ENCODE data around the gene LRRC41.
"Not testable (repeated sequence)": the region's sequence is repeated elsewhere in the genome, so short reads cannot be mapped to it uniquely, and the experiment has no call there.

Gene LRRC41, protein sequence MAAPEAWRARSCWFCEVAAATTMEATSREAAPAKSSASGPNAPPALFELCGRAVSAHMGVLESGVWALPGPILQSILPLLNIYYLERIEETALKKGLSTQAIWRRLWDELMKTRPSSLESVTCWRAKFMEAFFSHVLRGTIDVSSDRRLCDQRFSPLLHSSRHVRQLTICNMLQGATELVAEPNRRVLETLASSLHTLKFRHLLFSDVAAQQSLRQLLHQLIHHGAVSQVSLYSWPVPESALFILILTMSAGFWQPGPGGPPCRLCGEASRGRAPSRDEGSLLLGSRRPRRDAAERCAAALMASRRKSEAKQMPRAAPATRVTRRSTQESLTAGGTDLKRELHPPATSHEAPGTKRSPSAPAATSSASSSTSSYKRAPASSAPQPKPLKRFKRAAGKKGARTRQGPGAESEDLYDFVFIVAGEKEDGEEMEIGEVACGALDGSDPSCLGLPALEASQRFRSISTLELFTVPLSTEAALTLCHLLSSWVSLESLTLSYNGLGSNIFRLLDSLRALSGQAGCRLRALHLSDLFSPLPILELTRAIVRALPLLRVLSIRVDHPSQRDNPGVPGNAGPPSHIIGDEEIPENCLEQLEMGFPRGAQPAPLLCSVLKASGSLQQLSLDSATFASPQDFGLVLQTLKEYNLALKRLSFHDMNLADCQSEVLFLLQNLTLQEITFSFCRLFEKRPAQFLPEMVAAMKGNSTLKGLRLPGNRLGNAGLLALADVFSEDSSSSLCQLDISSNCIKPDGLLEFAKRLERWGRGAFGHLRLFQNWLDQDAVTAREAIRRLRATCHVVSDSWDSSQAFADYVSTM

DNA sequence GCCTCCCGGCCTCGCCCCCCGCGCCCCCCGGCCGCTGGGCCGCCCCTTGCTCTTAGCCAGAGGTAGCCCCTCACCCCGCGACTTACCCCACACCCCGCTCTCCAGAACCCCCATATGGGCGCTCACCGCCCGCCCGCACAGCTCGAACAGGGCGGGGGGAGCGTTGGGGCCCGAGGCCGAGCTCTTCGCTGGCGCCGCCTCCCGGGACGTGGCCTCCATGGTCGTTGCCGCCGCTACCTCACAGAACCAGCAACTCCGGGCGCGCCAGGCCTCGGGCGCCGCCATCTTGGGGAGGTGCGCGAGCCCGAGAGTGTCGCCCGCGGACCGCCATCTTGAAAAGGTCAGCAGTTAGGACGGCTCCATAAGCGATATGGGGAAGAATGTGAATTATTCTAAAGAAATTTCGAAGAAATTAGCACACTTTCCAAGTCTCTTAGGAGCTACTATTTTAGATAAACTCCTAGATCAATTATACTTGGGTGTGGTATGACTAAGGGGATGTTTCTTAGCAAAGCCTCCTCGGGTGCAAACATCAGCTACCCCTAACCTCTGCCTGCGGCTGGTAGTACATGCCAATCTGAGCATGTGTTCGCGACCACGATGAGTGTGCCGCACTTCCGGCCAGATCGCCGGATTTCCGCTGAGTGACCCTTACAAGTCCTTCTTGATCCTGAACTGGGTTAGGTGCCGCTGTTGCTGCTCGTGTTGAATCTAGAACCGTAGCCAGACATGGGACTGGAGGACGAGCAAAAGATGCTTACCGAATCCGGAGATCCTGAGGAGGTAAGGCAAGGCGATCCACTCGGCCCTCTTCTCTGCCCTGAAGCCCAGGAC lies at the start of gene LRRC41, which contains the start of gene UQCRH:
Gene LRRC41, minus strand, starts transcription at position 579 of the 834 bp plus-strand sequence. Its CDS starts 294 bp downstream, at position 285.
Gene UQCRH, plus strand, starts transcription at position 661 of the 834 bp plus-strand sequence. Its CDS starts 69 bp downstream, at position 730.
- peak; percentile 99 for DNase-seq

DNA sequence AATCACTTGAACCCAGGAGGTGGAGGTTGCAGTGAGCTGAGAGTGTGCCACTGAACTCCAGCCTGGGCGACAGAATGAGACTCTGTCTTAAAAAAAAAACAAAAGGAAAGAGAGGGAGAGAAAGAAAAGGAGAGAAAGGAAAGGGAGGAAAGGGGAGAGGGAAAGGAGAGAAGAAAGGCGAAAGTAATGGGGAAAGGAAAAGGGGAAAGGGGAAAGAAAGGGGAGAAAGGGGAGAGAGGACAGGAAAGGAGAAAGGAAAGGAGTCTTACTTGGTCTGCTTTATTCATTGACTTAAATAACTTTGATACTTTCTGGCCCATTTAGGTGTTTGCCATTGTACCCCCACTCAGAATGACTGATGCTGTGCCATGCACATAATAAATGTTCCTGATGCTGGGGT lies 48.9 kb upstream of the LRRC41 start:
- no peak for DNase-seq

DNA sequence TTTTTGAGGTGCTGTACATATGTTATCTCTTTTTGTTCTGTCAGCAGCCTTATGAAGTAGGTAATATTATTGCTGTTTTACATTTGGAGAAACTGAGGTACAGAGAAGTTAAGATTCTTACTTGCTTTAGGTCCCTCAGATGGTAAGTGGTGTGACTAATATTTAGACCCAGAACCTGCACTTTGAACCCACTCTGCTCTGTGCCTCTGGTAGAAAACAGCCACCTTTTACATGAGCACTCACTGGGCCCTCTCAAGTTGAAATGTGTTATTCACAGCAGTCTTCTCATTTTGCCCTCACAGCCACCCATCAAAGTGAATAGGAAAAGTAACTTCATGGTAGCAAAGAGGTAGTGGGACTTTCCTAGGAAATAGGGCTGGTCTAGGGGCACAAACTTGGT lies 41.9 kb upstream of the LRRC41 start:
- no peak for DNase-seq

DNA sequence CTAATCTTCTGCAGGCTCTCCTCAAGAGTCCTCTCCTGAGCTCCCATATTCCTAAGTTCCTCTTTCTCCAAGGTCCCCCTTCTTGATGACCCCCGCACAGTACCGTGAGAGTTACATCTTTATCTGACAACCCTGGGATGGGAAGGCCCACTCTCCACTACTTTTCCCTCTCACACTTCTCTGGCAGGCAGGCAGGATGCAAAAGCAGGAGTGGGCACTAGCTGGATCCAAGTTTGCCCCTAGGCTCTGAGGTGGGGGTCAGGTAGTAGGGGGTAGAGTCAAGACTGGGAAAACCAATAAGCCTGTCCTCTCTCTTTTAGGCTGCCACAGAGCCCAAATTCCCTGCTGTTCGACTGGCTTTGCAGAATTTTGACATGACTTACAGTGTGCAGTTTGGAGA lies 41.1 kb upstream of the LRRC41 start:
- no peak for DNase-seq

DNA sequence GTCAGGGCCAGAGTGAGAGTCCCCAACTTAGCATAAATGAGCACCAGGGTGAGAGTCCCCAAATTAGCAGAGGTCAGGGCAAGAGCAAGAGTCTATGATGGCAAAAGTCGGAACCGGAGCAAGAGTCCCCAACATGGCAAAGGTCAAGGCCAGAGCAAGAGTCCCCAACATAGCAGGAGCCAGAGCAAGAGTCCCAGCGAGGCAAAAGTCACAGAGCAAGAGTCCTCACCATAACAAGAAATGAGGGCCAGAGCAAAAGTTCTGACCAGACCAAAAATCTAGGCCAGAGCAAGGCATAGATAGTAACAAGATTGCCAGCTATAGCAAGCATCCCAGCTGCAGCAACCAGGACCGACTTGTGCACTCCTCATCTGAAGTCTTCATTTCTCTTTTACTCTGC lies 40.3 kb upstream of the LRRC41 start:
- DNase-seq, result no peak

DNA sequence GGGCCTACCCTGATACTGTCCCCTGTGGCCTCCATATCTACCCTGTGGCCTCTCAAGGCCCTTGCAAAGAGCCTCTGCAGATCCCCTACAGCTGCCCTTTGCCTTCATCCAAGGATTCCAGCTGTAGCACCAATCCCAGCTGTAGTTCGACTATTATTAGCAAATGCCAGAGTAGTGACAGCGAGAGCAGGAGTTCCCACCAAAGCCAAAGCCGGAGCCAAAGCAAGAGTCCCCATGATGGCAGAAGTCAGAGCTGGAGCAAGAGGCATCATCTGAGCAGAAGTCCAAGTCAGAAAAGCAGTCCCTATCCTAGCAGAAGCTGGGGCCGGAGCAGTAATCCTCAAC lies 39.9 kb upstream of the LRRC41 start:
- no peak for DNase-seq

DNA sequence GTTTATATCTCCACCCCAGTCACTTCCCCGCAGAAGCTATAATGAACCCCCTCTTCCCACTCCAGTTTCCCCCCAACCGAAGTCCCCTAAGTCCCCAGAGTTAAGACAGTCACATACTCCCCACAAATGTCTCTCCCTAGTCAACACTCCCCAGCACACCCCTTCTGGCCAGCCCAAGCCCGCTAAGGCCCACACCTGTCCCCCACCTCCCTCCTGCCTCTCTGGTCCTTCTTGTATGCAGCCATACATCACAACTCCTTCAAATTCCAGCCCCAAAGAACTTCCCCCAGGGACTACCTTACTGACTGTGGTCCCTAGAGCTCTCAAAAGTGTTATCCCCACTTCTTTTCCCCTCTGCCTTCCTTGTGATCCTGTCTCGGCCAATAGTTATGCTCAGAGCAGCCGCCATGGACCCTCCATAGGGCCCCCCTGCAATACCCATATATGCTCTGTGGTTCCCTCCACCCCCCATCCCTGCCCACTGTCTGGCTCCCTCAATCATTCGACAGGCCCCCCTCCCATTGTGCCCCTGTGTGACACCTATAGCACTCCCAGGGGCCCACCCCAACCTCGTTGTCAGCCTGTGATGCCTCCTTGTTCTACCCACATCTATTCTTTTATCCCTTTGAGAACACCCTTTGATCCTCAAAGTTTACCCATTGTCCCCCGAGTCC lies 39.4 kb upstream of the LRRC41 start:
- DNase-seq, result no peak

DNA sequence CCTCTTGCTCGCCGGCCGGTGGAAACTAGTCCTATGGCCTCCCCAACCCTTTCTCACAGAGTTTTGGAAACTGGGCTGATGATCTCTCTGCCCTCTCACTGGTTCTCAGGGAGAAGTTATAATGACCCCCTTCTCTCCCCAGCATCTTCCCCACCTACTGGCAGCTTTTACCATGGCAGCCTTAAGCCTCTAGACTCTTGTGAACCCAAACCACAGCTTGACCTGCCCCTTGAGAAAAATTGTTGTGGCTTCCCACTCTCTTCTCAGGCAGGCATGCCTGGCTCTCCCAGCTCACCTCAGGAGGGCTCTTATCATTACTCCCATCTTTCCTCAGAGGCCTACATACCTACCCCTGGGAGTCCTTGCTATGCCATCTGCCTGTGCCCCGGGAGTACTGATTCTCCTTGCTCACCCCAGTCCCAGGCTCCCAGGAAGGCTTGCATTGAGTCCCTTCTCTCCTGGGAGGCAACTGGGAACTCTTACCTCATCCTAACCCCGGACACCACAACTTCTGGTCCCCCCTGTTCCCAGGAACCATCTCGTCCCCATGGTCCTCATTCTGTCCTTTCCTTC lies 38.8 kb upstream of the LRRC41 start:
- DNase-seq, result no peak

DNA sequence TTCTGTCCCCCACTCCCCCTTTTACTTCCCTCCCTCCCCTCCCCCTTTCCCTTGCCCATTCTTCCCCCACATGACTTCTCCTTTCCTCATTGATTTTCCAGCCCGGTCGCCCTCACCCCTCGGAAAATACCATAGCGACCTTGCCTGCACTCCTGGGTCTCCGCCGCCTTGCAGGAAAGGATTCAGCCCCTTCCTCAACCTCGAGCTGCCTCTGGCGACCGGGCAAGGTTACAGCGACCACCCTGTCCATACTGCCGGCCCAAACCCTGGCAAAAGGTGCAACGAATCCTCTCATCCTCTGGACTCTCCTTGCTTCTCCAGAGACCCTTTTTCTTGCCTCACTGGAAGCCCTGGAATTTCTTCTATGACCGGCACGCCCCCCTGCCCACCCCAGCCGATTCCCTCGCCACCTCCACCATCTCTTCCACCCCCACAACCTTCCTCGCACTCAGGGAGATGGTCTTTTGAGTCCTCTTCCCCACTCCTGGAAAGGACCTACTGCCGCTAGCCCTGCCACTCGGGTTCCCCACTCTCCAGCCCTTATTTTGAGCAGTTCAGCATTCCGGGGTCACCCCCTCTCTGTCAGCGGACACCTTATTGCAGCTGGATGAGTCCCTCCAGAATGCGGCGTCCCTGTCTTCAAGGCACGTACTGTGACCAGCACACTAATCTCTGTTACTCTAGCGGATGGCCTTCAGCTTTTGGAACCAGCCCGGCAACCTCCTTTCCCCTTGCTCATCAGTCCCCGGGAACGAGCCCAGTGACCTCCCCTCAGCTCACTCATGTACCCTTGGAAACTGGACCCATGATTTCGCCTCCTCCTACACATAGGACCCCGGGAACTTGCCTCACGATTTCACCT lies 38.0 kb upstream of the LRRC41 start:
- no peak for DNase-seq

DNA sequence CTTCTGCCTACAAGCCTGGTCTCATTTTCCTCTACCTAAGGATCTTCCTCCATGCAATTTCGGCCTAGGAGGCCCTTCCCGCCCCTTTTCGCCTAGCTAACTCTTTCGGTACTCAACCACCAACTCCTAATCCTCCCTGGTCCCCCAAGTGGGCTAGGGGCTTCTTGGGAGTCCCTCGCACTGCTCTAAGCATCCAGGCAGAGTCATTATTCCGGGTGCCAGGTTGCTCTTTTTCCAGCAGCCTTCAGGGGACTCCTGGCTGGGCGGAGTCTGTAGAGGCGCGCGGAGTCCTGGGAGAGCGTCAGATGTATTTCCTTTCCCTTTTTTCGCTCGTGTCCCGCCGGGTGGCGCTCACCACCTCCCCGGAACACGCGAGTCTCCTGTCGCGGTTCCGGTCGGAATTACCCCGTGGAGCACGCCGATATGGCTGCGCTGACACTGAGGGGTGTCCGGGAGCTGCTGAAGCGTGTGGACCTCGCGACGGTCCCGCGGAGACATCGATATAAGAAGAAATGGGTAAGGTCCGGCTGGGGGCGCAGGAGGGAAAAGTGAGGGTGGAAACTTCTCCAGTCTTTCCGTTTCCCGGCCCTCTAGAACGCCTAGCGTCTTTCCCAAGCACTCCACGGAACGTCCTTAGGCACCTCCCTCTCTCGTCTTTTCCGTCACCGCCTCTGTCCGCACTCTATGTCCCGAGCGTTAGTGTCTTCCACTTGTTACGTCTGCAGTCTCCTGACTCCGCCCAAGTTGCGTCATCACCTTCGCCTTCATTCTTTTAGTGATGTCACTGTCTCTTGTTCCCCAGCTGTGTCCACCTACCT lies 37.2 kb upstream of the LRRC41 start, which contains the start of gene NSUN4:
Gene NSUN4, plus strand, starts transcription at position 404 of the 818 bp plus-strand sequence. Its CDS starts 20 bp downstream, at position 424.
- peak; percentile 93 for DNase-seq

DNA sequence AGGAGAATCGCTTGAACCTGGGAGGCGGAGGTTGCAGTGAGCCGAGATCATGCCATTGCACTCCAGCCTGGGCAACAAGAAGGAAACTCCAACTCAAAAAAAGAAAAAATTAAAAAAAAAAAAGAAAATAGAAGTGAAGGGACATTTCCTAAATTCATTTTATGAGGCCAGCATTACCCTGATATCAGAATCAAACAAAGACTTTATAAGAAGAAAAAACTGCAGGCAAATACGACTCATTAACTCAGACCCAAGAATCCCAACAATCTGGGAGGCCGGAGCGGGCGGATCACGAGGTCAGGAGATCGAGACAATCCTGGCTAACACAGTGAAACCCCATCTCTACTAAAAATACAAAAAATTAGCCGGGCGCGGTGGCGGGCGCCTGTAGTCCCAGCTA lies 34.0 kb upstream of the LRRC41 start:
- DNase-seq, result not testable (repeated sequence)

DNA sequence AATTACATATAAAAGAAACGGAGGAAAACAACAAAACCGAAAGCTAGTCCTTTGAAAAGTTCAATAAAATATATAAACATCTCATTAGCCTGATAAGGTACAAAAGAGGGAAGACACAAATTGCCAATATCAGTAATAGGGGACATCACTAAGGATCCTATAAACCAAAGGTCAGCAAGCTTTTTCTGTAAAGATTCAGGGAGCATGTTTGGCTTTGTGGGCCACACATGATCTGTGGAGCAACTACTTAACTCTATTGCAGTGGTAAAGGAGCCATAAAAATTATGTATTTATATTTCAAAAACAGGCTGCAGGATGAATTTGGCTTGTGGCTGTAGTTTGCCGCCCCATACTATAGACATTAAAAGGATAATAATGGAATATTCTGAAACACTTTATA lies 31.7 kb upstream of the LRRC41 start:
- DNase-seq, result no peak

DNA sequence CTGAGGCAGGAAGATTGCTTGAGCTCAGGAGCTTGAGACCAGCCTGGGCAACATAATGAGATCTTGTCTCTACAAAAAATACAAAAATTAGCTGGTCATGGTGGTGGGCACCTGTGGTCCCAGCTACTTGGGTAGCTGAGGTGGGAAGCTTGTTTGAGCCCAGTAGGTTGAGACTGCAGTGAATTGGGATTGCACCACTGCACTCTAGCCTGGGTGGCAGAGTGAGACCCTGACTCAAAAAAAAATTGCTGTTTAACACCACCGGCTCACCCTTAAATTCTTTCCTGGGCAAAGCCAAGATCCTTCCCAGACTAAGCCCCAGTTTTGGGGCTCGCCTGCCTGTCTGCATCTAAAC lies 30.6 kb upstream of the LRRC41 start:
- DNase-seq, result no peak

DNA sequence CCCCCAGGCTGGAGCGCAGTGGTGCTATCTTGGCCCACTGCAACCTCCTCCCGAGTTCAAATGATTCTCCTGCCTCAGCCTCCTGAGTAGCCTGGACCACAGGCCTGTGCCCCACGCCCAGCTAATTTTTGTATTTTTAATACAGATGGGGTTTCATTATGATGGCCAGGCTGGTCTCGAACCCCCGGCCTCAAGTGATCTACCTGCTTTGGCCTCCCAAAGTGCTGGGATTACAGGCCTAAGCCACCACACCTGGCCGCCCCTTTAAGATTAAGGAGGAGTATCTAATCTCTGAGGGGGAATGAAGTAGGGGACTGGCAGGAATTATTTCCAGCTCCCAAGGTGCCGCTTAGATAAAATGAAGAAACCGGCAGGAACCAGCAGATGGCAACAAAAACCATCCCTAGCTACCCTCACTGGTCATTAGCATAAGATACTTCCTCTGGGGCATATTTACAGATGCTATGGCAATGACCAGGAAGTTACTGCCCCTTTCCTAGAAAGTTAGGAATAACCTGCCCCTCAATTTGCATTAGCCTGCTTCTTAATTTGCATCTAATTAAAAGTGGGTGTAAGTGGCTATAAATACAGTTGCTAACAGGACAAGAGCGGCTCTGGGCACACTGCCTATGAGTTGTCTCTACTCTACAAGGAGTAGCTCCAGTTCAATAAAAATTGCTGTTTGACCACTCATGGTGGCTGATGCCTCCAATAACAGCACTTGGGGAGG lies 30.0 kb upstream of the LRRC41 start:
- peak; percentile 10 for DNase-seq

DNA sequence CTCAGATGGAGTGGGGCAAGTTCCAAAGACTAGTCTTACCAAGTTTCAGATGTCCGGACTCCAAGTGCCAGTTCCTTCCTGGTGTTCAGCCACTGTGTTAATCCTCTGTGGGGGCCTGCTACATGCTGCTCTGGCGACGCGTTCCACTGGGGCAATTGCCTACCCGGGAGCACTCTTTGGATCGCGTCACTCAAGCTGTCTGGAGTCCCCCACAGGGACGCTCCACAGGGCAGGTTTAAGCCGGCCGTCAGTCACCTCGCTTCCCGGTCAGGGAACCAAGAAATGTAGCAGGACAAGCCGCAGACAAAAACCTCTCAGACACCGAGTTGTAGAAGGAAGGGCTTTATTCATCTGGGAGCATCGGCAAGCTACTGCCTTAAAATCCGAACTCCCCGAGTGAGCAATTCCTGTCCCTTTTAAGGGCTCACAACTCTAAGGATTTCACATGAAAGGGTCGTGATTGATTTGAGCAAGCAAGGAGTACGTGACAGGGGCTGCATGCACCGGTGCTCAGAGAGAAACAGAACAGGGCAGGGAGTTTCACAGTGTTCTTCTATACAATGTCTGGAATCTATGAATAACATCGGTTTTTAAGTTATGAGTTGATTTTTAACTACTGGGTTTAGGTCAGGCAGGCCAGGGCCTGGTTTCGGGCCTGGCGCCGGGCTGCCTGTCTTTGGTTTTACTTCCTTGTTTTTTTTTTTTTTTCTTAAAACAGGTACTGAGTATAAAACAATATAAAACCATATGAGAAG lies 28.5 kb upstream of the LRRC41 start:
- not testable (repeated sequence) for DNase-seq

DNA sequence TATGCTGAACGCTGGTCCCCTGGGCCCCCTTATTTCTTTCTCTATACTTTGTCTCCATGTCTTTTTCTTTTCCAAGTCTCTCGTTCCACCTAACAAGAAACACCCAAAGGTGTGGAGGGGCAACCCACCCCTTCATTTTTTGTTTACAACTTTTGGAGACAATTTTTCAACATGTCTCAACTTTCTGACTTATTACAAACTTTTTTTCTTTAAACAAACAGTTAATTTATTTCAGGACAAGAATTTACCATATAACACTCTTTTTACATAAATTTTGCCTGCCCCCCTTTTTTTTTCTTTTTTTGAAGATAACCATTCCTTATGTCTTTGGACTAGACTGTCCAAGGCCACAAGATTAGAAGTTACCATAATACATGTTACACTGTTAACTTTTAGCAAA lies 27.0 kb upstream of the LRRC41 start:
- not testable (repeated sequence) for DNase-seq

DNA sequence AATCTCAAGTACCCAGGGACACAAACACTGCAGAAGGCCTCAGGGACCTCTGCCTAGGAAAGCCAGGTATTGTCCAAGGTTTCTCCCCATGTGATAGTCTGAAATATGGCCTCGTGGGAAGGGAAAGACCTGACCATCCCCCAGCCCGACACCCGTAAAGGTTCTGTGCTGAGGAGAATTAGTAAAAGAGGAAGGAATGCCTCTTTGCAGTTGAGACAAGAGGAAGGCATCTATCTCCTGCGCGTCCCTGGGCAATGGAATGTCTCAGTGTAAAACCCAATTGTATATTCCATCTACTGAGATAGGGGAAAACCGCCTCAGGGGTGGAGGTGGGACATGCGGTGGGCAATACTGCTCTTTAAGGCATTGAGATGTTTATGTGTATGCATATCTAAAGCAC lies 26.4 kb upstream of the LRRC41 start:
- DNase-seq, result not testable (repeated sequence)

DNA sequence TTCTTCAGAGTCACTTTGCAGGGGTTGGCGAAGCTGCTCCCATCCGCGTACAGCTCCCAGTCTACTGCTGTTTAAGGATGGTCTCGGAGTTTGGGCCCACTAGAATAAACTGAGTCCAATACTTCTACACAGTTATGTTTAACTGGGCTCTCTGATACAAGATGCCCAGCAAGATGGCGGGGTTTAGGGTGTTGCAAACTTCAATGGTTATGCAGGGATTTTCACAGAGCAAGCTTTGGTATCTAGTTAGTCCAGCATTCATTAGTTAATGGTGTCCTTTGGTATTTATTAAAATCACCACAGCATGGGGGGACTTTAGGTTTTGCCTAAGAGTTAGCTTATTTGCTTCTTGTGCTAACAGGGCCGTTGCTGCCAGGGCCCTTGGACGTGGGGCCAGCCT lies 24.8 kb upstream of the LRRC41 start:
- DNase-seq, result not testable (repeated sequence)
